Measurements from ENCODE around the gene CYREN. TPM values are rescaled to one million over a fixed set of nuclear protein-coding genes. Genes with fewer than 3 reads are reported as not detected.

Gene CYREN
- polyA plus RNA-seq (2013, experiment 1 of 2): 32.4 TPM
- polyA plus RNA-seq (2013, experiment 2 of 2): 31.9 TPM

- WGBS (ENCODE audit: extremely low coverage, insufficient coverage, low lambda C conversion rate): no CpG with 5 or more reads among the region's 77 CpGs
- Histone ChIP-seq H3K18ac (ENCODE audit: low read length) (peak within 1 kb of the TSS; percentile 77), H3K4me3 (ENCODE audit: low read length) (peak within 1 kb of the TSS; percentile 88), H3K23ac (ENCODE audit: low read length) (peak within 1 kb of the TSS; percentile 66), H2BK5ac (ENCODE audit: low read length) (peak within 1 kb of the TSS; percentile 63), H3K79me1 (ENCODE audit: low read length) (peaks cover 17% of the 10 kb centered on the region), H4K8ac (ENCODE audit: low read depth, low read length) (peak within 1 kb of the TSS; percentile 99), H2BK15ac (replicated peaks; ENCODE audit: low read depth) (no peak within 1 kb of the TSS), H4K5ac (ENCODE audit: low read length) (no peak within 1 kb of the TSS), H3K27me3 (ENCODE audit: insufficient read depth, low read length, poor library complexity) (no peaks in the 10 kb centered on the region), H3K27ac (ENCODE audit: low read depth, low read length) (peak within 1 kb of the TSS; percentile 100), H3K9ac (ENCODE audit: low read length) (peak within 1 kb of the TSS; percentile 97), H3K4me1 (ENCODE audit: control insufficient read depth, low read depth, low read length) (peaks cover 2% of the 10 kb centered on the region), H2BK120ac (ENCODE audit: low read depth, low read length) (no peak within 1 kb of the TSS), H3K36me3 (ENCODE audit: control insufficient read depth, insufficient read depth, low read length) (peaks cover 16% of the 10 kb centered on the region), H3K4ac (ENCODE audit: low read depth, low read length) (peak within 1 kb of the TSS; percentile 63), H3K4me2 (ENCODE audit: low read length) (peak within 1 kb of the TSS; percentile 72), H3K79me2 (ENCODE audit: control insufficient read depth, insufficient read depth, low read length) (peaks cover 10% of the 10 kb centered on the region), H2AK5ac (ENCODE audit: low read length) (no peak within 1 kb of the TSS), H3K56ac (ENCODE audit: low read length) (peak within 1 kb of the TSS; percentile 98)
- peak; percentile 96 for DNase-seq
Observed at GRCh38 chr7:135170274-135170997, at the start of gene CYREN. TSS of gene CYREN (minus strand) at chr7:135170707. CDS start at chr7:135168922, 1,785 bp downstream.

- Histone ChIP-seq H3K36me3 (ENCODE audit: control insufficient read depth, insufficient read depth, low read length) (no peaks in the 10 kb centered on the region), H2AK5ac (ENCODE audit: low read length) (no peak overlapping the region), H2BK15ac (replicated peaks; ENCODE audit: low read depth) (no peak overlapping the region), H3K23ac (ENCODE audit: low read length) (no peak overlapping the region), H3K9ac (ENCODE audit: low read length) (no peak overlapping the region), H3K79me1 (ENCODE audit: low read length) (no peaks in the 10 kb centered on the region), H4K8ac (ENCODE audit: low read depth, low read length) (no peak overlapping the region), H3K4me3 (ENCODE audit: low read length) (no peak overlapping the region), H3K4me2 (ENCODE audit: low read length) (no peak overlapping the region), H3K27ac (ENCODE audit: low read depth, low read length) (no peak overlapping the region), H3K79me2 (ENCODE audit: control insufficient read depth, insufficient read depth, low read length) (no peaks in the 10 kb centered on the region), H2BK120ac (ENCODE audit: low read depth, low read length) (no peak overlapping the region), H3K27me3 (ENCODE audit: insufficient read depth, low read length, poor library complexity) (no peaks in the 10 kb centered on the region), H3K4ac (ENCODE audit: low read depth, low read length) (no peak overlapping the region), H3K18ac (ENCODE audit: low read length) (no peak overlapping the region), H3K4me1 (ENCODE audit: control insufficient read depth, low read depth, low read length) (peaks cover 3% of the 10 kb centered on the region), H2BK5ac (ENCODE audit: low read length) (no peak overlapping the region), H3K56ac (ENCODE audit: low read length) (no peak overlapping the region), H4K5ac (ENCODE audit: low read length) (no peak overlapping the region)
- WGBS (ENCODE audit: extremely low coverage, insufficient coverage, low lambda C conversion rate): no CpG with 5 or more reads among the region's 5 CpGs
- DNase-seq: no peak
Observed at GRCh38 chr7:135217645-135218509, 47.4 kb upstream of the CYREN start.

GRCh38 chr7:135215698-135216097 is 45.2 kb upstream of the CYREN start:
- no peaks in the 10 kb centered on the region for H3K27me3 ChIP-seq (ENCODE audit: insufficient read depth, low read length, poor library complexity)
- no peak overlapping the region for H3K27ac ChIP-seq (ENCODE audit: low read depth, low read length)
- no peak overlapping the region for H3K4me2 ChIP-seq (ENCODE audit: low read length)
- H2BK5ac ChIP-seq (ENCODE audit: low read length): no peak overlapping the region
- H2BK120ac ChIP-seq (ENCODE audit: low read depth, low read length): no peak overlapping the region
- H3K56ac ChIP-seq (ENCODE audit: low read length): no peak overlapping the region
- no peaks in the 10 kb centered on the region for H3K36me3 ChIP-seq (ENCODE audit: control insufficient read depth, insufficient read depth, low read length)
- no peak overlapping the region for H3K23ac ChIP-seq (ENCODE audit: low read length)
- H2AK5ac ChIP-seq (ENCODE audit: low read length): no peak overlapping the region
- H3K79me2 ChIP-seq (ENCODE audit: control insufficient read depth, insufficient read depth, low read length): no peaks in the 10 kb centered on the region
- H4K8ac ChIP-seq (ENCODE audit: low read depth, low read length): no peak overlapping the region
- no peak overlapping the region for H2BK15ac ChIP-seq (replicated peaks; ENCODE audit: low read depth)
- no peaks in the 10 kb centered on the region for H3K79me1 ChIP-seq (ENCODE audit: low read length)
- no peak for DNase-seq
- H3K4me1 ChIP-seq (ENCODE audit: control insufficient read depth, low read depth, low read length): peaks cover 3% of the 10 kb centered on the region
- WGBS (ENCODE audit: extremely low coverage, insufficient coverage, low lambda C conversion rate): no CpG with 5 or more reads among the region's 3 CpGs
- no peak overlapping the region for H3K9ac ChIP-seq (ENCODE audit: low read length)
- H4K5ac ChIP-seq (ENCODE audit: low read length): no peak overlapping the region
- H3K4ac ChIP-seq (ENCODE audit: low read depth, low read length): no peak overlapping the region
- no peak overlapping the region for H3K4me3 ChIP-seq (ENCODE audit: low read length)
- no peak overlapping the region for H3K18ac ChIP-seq (ENCODE audit: low read length)

- no peak overlapping the region for H3K4me3 ChIP-seq (ENCODE audit: low read length)
- WGBS (ENCODE audit: extremely low coverage, insufficient coverage, low lambda C conversion rate): no CpG with 5 or more reads among the region's 4 CpGs
- H4K8ac ChIP-seq (ENCODE audit: low read depth, low read length): no peak overlapping the region
- no peaks in the 10 kb centered on the region for H3K79me1 ChIP-seq (ENCODE audit: low read length)
- no peaks in the 10 kb centered on the region for H3K36me3 ChIP-seq (ENCODE audit: control insufficient read depth, insufficient read depth, low read length)
- no peak overlapping the region for H3K9ac ChIP-seq (ENCODE audit: low read length)
- H3K79me2 ChIP-seq (ENCODE audit: control insufficient read depth, insufficient read depth, low read length): no peaks in the 10 kb centered on the region
- no peak overlapping the region for H3K56ac ChIP-seq (ENCODE audit: low read length)
- no peak overlapping the region for H3K23ac ChIP-seq (ENCODE audit: low read length)
- no peak for DNase-seq
- H4K5ac ChIP-seq (ENCODE audit: low read length): no peak overlapping the region
- H3K27ac ChIP-seq (ENCODE audit: low read depth, low read length): no peak overlapping the region
- no peak overlapping the region for H2BK120ac ChIP-seq (ENCODE audit: low read depth, low read length)
- H2BK5ac ChIP-seq (ENCODE audit: low read length): no peak overlapping the region
- H3K18ac ChIP-seq (ENCODE audit: low read length): no peak overlapping the region
- no peaks in the 10 kb centered on the region for H3K27me3 ChIP-seq (ENCODE audit: insufficient read depth, low read length, poor library complexity)
- H3K4me2 ChIP-seq (ENCODE audit: low read length): no peak overlapping the region
- H3K4me1 ChIP-seq (ENCODE audit: control insufficient read depth, low read depth, low read length): peaks cover 3% of the 10 kb centered on the region
- no peak overlapping the region for H2BK15ac ChIP-seq (replicated peaks; ENCODE audit: low read depth)
- H3K4ac ChIP-seq (ENCODE audit: low read depth, low read length): no peak overlapping the region
- no peak overlapping the region for H2AK5ac ChIP-seq (ENCODE audit: low read length)
Observed at GRCh38 chr7:135215180-135215579, 44.7 kb upstream of the CYREN start.

GRCh38 chr7:135213831-135214230 is 43.3 kb upstream of the CYREN start:
- no peak overlapping the region for H2BK5ac ChIP-seq (ENCODE audit: low read length)
- no peak overlapping the region for H2BK120ac ChIP-seq (ENCODE audit: low read depth, low read length)
- H3K36me3 ChIP-seq (ENCODE audit: control insufficient read depth, insufficient read depth, low read length): no peaks in the 10 kb centered on the region
- no peaks in the 10 kb centered on the region for H3K27me3 ChIP-seq (ENCODE audit: insufficient read depth, low read length, poor library complexity)
- no peak overlapping the region for H4K8ac ChIP-seq (ENCODE audit: low read depth, low read length)
- H3K23ac ChIP-seq (ENCODE audit: low read length): no peak overlapping the region
- no peak overlapping the region for H3K4me3 ChIP-seq (ENCODE audit: low read length)
- H3K4ac ChIP-seq (ENCODE audit: low read depth, low read length): no peak overlapping the region
- H3K56ac ChIP-seq (ENCODE audit: low read length): peak overlapping the region; percentile 22
- no peaks in the 10 kb centered on the region for H3K79me2 ChIP-seq (ENCODE audit: control insufficient read depth, insufficient read depth, low read length)
- H4K5ac ChIP-seq (ENCODE audit: low read length): no peak overlapping the region
- WGBS (ENCODE audit: extremely low coverage, insufficient coverage, low lambda C conversion rate): no CpG with 5 or more reads among the region's 2 CpGs
- H3K4me2 ChIP-seq (ENCODE audit: low read length): no peak overlapping the region
- H2AK5ac ChIP-seq (ENCODE audit: low read length): no peak overlapping the region
- H3K27ac ChIP-seq (ENCODE audit: low read depth, low read length): no peak overlapping the region
- no peak overlapping the region for H3K18ac ChIP-seq (ENCODE audit: low read length)
- H3K4me1 ChIP-seq (ENCODE audit: control insufficient read depth, low read depth, low read length): peaks cover 3% of the 10 kb centered on the region
- peak; percentile 46 for DNase-seq
- no peak overlapping the region for H3K9ac ChIP-seq (ENCODE audit: low read length)
- no peaks in the 10 kb centered on the region for H3K79me1 ChIP-seq (ENCODE audit: low read length)
- no peak overlapping the region for H2BK15ac ChIP-seq (replicated peaks; ENCODE audit: low read depth)

Data from mesendoderm (in vitro differentiated cells).